ENCODE measurements around the gene OXNAD1. TPM values are rescaled to one million over a fixed set of nuclear protein-coding genes. Genes with fewer than 3 reads are reported as not detected.

OXNAD1 gene
- total RNA-seq, 3 donors from 2014 or later: 21.5 to 35.2 (median 28.4) TPM

DNA sequence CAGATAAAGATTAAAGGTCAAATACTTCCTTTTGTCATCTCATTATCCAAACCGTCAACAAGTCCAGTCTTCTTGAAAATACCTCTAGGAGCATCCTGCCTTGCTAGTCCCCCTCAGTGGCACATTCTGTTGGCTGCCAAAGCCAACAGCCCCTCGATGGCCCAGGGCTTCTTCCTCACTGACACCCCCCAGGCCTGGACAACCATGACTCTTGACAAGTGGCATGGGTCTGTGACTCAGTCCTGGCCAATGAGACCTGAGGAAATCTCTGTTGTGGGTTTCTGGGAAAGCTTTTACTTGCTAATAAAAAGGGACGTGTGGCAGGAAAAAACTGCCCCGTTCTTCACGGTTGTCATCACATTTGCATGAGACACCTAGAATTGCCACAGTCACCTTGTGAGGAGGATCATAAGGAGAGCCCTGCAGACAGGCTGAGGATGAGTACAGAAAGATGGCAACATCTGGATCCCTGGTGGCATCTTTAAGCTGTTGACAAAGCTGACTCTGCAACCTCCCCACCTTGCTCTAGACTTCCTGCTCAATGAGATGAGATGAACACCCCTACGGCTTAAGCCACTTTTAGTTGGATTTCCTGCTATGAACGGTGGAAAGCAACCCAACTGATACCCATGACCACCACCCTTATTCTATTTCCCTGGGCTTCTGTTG, 81.5 kb downstream of the OXNAD1 start:
- ATAC-seq (no peak), DNase-seq (no peak)
- Histone ChIP-seq H3K9me3 (no peaks in the 10 kb centered on the region), H3K36me3 (ENCODE audit: low read depth) (no peaks in the 10 kb centered on the region), H3K4me3 (no peak overlapping the region), H3K4me1 (ENCODE audit: low read depth) (no peaks in the 10 kb centered on the region)
- no peak for TF ChIP-seq CTCF (IDR thresholded peaks at IDR 0.05)
- intact Hi-C loops (cut with DNase I, micrococcal nuclease): no loop called here

DNA sequence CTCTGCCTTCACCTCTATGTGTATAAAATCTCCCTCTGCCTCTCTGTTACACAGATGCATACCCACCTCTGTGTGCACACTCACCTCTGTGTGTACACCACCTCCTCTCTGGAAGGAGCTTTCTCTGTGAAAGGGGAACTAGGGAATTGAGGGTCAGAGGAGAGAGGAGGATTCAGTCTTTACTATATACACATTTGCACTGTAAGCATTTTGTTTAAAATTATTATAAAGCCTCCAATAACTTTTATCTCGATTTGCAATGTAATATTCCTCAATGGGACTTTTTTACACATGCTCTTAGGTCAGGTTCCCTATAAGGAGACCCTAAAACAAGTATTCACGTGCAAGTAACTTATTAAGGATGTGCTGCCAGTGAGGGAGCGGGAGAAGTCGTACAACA, 82.5 kb downstream of the OXNAD1 start:
- no peaks in the 10 kb centered on the region for H3K9me3 ChIP-seq
- no peak for TF ChIP-seq CTCF (IDR thresholded peaks at IDR 0.05)
- H3K4me3 ChIP-seq: no peak overlapping the region
- H3K4me1 ChIP-seq (ENCODE audit: low read depth): no peaks in the 10 kb centered on the region
- DNase-seq: no peak
- intact Hi-C loops (cut with DNase I, micrococcal nuclease): no loop called here
- no peaks in the 10 kb centered on the region for H3K36me3 ChIP-seq (ENCODE audit: low read depth)
- ATAC-seq: no peak

GRCh38 chr3:16349986-16350596, 85.1 kb downstream of the OXNAD1 start:
- H3K4me1 ChIP-seq (ENCODE audit: low read depth): no peaks in the 10 kb centered on the region
- no peaks in the 10 kb centered on the region for H3K36me3 ChIP-seq (ENCODE audit: low read depth)
- ATAC-seq (no peak), DNase-seq (no peak)
- no peaks in the 10 kb centered on the region for H3K9me3 ChIP-seq
- no peak for TF ChIP-seq CTCF (IDR thresholded peaks at IDR 0.05)
- intact Hi-C loops (cut with DNase I, micrococcal nuclease): no loop called here
- no peak overlapping the region for H3K4me3 ChIP-seq

DNA sequence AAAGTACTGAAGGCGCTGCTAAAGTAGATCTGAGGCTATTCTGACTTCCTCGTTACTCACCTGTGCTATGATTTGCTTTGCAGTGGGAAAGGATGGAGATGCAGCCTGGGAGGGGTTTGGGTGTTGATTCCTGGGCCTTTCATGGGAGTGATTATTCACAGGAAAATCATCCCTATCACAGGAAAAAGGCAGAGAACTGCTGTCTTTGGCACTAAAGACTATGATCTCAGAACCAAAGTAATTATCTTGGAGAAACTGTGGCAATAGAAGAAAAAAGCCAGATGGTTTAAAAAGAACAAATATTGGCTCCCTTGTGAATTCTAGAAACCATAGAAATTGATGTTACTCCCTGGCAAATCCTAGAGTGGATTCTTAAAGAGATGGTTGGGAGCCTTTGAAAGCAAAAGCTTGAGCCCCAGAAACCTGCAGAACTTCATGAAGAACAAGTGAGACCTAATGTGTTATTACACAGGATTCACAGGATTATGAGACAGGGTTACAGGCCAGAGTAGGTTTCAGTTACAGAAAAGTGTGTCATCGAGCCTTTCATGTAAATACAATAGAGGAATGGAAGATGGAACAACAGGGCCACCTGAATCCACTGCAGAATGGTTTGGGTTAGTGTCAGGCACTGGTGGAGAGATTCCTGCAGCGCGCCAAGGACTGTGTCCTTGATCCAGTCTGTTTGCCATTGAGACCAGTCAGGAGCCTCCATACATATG, 85.7 kb downstream of the OXNAD1 start:
- intact Hi-C loops (cut with DNase I, micrococcal nuclease): no loop called here
- no peak for ATAC-seq
- TF ChIP-seq CTCF (IDR thresholded peaks at IDR 0.05): no peak

DNA sequence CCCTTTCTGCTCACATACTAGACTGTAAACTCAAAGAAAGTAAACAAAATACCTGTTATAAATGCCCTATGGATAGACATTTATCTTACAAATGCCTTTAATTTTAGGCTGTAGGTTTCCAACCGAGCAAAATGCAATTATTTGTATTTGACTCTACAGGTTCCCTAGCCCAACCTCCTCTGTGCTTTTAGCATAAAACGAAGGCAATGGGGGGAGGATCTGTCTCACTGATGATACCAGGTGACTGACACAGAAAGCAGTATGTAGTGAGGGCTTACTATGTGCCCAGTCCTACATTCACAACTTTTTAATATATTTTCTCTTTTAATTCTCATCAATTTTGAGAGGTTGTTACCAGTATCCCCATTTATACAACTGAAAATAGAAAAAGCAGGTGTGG, 87.4 kb downstream of the OXNAD1 start:
- H3K4me1 ChIP-seq (ENCODE audit: low read depth): no peaks in the 10 kb centered on the region
- no peak overlapping the region for H3K4me3 ChIP-seq
- intact Hi-C loops (cut with DNase I, micrococcal nuclease): no loop called here
- ATAC-seq (no peak), DNase-seq (no peak)
- no peaks in the 10 kb centered on the region for H3K9me3 ChIP-seq
- H3K36me3 ChIP-seq (ENCODE audit: low read depth): no peaks in the 10 kb centered on the region
- TF ChIP-seq CTCF (IDR thresholded peaks at IDR 0.05): no peak

More for the DNA sequence above, 85.7 kb downstream of the OXNAD1 start:
- Histone ChIP-seq H3K4me3 (no peak overlapping the region), H3K4me1 (ENCODE audit: low read depth) (no peaks in the 10 kb centered on the region), H3K36me3 (ENCODE audit: low read depth) (no peaks in the 10 kb centered on the region), H3K9me3 (no peaks in the 10 kb centered on the region)
- DNase-seq: no peak

Measured in mucosa of descending colon (tissue), 3 donors.